ENCODE results near the gene DNASE2B.

GRCh38 chr1:84426376-84426775, 28.1 kb downstream of the DNASE2B start:
- no peak for TF ChIP-seq POLR2A (IDR thresholded peaks at IDR 0.05; ENCODE audit: low read depth, low read length)
- TF ChIP-seq CTCF (IDR thresholded peaks at IDR 0.05; ENCODE audit: extremely low read depth in 1 of 2, insufficient read depth in 1 of 2, low read depth in 1 of 2, low read length in 2 of 2), result no peak
- TF ChIP-seq POLR2AphosphoS5 (IDR thresholded peaks at IDR 0.05; ENCODE audit: insufficient read depth, low read depth, low read length), result no peak
- no peak for TF ChIP-seq MYC (IDR thresholded peaks at IDR 0.05; ENCODE audit: low read depth, low read length)
- TF ChIP-seq EZH2 (IDR thresholded peaks at IDR 0.05; ENCODE audit: borderline replicate concordance, low read depth, low read length, severe bottlenecking), result no peak
- TF ChIP-seq MAX (IDR thresholded peaks at IDR 0.05; ENCODE audit: insufficient read depth, insufficient read length), result no peak
- TF ChIP-seq FOS (IDR thresholded peaks at IDR 0.05; ENCODE audit: borderline replicate concordance, insufficient read depth, low read length), result no peak
- TF ChIP-seq JUN (IDR thresholded peaks at IDR 0.05; ENCODE audit: borderline replicate concordance, insufficient read depth, insufficient read length, low read depth), result no peak
